Smooth muscle cell (in vitro differentiated cells): Measurements from ENCODE around the gene TOP2A. TPM values are rescaled to one million over a fixed set of nuclear protein-coding genes. Genes with fewer than 3 reads are reported as not detected.

Experiments used
- DNase-seq: peaks from one replicate; lab custom pipeline; 2025; ENCODE audit not compliant: unreplicated experiment; lab: John Stamatoyannopoulos, UW
- H2AFZ ChIP-seq: fragments of 200-600 bp; sonication (generic); 2 replicates; pipeline ENCODE4 v1.6.0; 2016; ENCODE audit warnings: antibody characterized with exemption, low read depth, mild to moderate bottlenecking
- H3F3A ChIP-seq: fragments of 200-600 bp; sonication (generic); 2 replicates; pipeline ENCODE4 v1.6.0; 2017; ENCODE audit warnings: antibody characterized with exemption, low read depth
- H3K27ac ChIP-seq: fragments of 200-600 bp; sonication (generic); 2 replicates; pipeline ENCODE4 v1.5.1; 2016; ENCODE audit warnings: low read depth, mild to moderate bottlenecking
- H3K27me3 ChIP-seq: fragments of 200-600 bp; sonication (generic); 2 replicates; pipeline ENCODE4 v1.6.1; 2016; ENCODE audit warnings: low read depth, mild to moderate bottlenecking
- H3K36me3 ChIP-seq: fragments of 200-600 bp; sonication (generic); 2 replicates; pipeline ENCODE4 v1.5.1; 2016; ENCODE audit warnings: low read depth
- H3K4me1 ChIP-seq: fragments of 200-600 bp; sonication (generic); 2 replicates; pipeline ENCODE4 v1.5.1; 2016; ENCODE audit warnings: low read depth
- H3K4me2 ChIP-seq: fragments of 200-600 bp; sonication (generic); 2 replicates; pipeline ENCODE4 v1.6.0; 2016; ENCODE audit warnings: mild to moderate bottlenecking
- H3K4me3 ChIP-seq: fragments of 200-600 bp; sonication (generic); 2 replicates; pipeline ENCODE4 v1.5.1; 2016; ENCODE audit warnings: mild to moderate bottlenecking
- H3K79me2 ChIP-seq: fragments of 200-600 bp; sonication (generic); 2 replicates; pipeline ENCODE4 v1.6.0; 2016; ENCODE audit warnings: low read depth, mild to moderate bottlenecking
- H3K9ac ChIP-seq: fragments of 200-600 bp; sonication (generic); 2 replicates; pipeline ENCODE4 v1.6.0; 2016; ENCODE audit warnings: low read depth
- H3K9me3 ChIP-seq: fragments of 200-600 bp; sonication (generic); replicated peaks from 2 replicates; pipeline ENCODE4 v1.5.1; 2016; ENCODE audit warnings: low read depth
- H4K20me1 ChIP-seq: fragments of 200-600 bp; sonication (generic); 2 replicates; pipeline ENCODE4 v1.6.0; 2016; ENCODE audit warnings: low read depth
- WGBS: methylation state at CpG from one replicate; pipeline ENCODE4 v1.1.7; 2016; ENCODE audit warnings: low lambda C conversion rate; 5-methylcytosine and 5-hydroxymethylcytosine counted together
- polyA plus RNA-seq: library from polyadenylated mRNA; unstranded; fragments of >200 nt; fragmentation: Nextera tagmentation; extraction: Ambion mirVana; gene quantifications from 2 replicates; pipeline ENCODE4 v1.2.1, GENCODE V29; 2016
- total RNA-seq: library from RNA; depleted of rRNA; stranded (reverse); fragments of >200 nt; gene quantifications from 2 replicates; pipeline ENCODE4 v1.2.3, GENCODE V29; 2014
- TF ChIP-seq, protein P1 (sequence below): fragments of 200-600 bp; sonication (generic); IDR thresholded peaks from 2 replicates; pipeline ENCODE4 v1.5.1; 2017; ENCODE audit warnings: borderline replicate concordance, mild to moderate bottlenecking, antibody characterized with exemption; ENCODE audit not compliant: insufficient read depth, poor library complexity, severe bottlenecking

TOP2A gene
- total and polyA plus RNA-seq, 2 experiments from 2014 or later: 26.2 to 45.5 TPM

DNA sequence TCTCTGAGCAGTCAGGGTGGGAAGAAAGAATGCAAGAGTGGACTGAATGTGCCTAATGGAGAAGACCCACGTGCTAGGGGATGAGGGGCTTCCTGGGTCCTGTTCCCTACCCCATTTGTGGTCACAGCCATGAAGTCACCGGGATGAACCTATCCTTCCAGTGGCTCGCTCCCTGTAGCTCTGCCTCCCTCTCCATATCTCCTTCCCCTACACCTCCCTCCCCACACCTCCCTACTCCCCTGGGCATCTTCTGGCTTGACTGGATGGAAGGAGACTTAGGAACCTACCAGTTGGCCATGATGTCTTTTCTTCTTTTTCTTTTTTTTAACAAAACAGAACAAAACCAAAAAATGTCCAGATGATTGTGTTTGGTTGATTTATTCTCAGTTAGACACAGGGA is 39.7 kb upstream of the TOP2A start:
- no peaks in the 10 kb centered on the region for H3K9me3 ChIP-seq
- no peak overlapping the region for H3K4me3 ChIP-seq
- peak overlapping the region; percentile 11 for H3K27ac ChIP-seq
- H3K27me3 ChIP-seq: no peaks in the 10 kb centered on the region
- TF ChIP-seq, protein P1, sequence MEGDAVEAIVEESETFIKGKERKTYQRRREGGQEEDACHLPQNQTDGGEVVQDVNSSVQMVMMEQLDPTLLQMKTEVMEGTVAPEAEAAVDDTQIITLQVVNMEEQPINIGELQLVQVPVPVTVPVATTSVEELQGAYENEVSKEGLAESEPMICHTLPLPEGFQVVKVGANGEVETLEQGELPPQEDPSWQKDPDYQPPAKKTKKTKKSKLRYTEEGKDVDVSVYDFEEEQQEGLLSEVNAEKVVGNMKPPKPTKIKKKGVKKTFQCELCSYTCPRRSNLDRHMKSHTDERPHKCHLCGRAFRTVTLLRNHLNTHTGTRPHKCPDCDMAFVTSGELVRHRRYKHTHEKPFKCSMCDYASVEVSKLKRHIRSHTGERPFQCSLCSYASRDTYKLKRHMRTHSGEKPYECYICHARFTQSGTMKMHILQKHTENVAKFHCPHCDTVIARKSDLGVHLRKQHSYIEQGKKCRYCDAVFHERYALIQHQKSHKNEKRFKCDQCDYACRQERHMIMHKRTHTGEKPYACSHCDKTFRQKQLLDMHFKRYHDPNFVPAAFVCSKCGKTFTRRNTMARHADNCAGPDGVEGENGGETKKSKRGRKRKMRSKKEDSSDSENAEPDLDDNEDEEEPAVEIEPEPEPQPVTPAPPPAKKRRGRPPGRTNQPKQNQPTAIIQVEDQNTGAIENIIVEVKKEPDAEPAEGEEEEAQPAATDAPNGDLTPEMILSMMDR: no peak
- H2AFZ ChIP-seq: no peak overlapping the region
- 80% methylated on average over 3 of the region's 3 CpGs for WGBS
- no peaks in the 10 kb centered on the region for H3K36me3 ChIP-seq
- peaks cover 8% of the 10 kb centered on the region for H4K20me1 ChIP-seq
- H3K9ac ChIP-seq: no peak overlapping the region
- no peaks in the 10 kb centered on the region for H3F3A ChIP-seq
- H3K4me1 ChIP-seq: peaks cover 11% of the 10 kb centered on the region
- H3K4me2 ChIP-seq: no peak overlapping the region
- no peaks in the 10 kb centered on the region for H3K79me2 ChIP-seq
- no peak for DNase-seq

DNA sequence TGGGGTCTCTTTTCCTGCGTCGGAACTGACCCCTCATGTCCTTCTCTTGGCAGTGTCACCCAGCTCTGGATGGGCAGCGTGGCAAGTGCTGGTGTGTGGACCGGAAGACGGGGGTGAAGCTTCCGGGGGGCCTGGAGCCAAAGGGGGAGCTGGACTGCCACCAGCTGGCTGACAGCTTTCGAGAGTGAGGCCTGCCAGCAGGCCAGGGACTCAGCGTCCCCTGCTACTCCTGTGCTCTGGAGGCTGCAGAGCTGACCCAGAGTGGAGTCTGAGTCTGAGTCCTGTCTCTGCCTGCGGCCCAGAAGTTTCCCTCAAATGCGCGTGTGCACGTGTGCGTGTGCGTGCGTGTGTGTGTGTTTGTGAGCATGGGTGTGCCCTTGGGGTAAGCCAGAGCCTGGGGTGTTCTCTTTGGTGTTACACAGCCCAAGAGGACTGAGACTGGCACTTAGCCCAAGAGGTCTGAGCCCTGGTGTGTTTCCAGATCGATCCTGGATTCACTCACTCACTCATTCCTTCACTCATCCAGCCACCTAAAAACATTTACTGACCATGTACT is 38.8 kb upstream of the TOP2A start:
- Histone ChIP-seq H3K4me3 (no peak overlapping the region), H3K27ac (no peak overlapping the region), H3K9me3 (no peaks in the 10 kb centered on the region), H3K36me3 (no peaks in the 10 kb centered on the region), H3K79me2 (no peaks in the 10 kb centered on the region), H3K9ac (no peak overlapping the region), H2AFZ (no peak overlapping the region), H4K20me1 (peaks cover 17% of the 10 kb centered on the region), H3F3A (no peaks in the 10 kb centered on the region), H3K4me2 (no peak overlapping the region), H3K4me1 (peaks cover 11% of the 10 kb centered on the region), H3K27me3 (no peaks in the 10 kb centered on the region)
- 97% methylated on average over 16 of the region's 16 CpGs for WGBS
- TF ChIP-seq, protein P1: no peak
- no peak for DNase-seq

GRCh38 chr17:40454613-40454995 is 36.9 kb upstream of the TOP2A start:
- Histone ChIP-seq H4K20me1 (peaks cover 36% of the 10 kb centered on the region), H3F3A (no peaks in the 10 kb centered on the region), H2AFZ (no peak overlapping the region), H3K4me2 (no peak overlapping the region), H3K27ac (no peak overlapping the region), H3K79me2 (peaks cover 12% of the 10 kb centered on the region), H3K9me3 (no peaks in the 10 kb centered on the region), H3K4me3 (no peak overlapping the region), H3K4me1 (peaks cover 14% of the 10 kb centered on the region), H3K36me3 (no peaks in the 10 kb centered on the region), H3K9ac (no peak overlapping the region), H3K27me3 (no peaks in the 10 kb centered on the region)
- no peak for DNase-seq
- TF ChIP-seq, protein P1: no peak
- WGBS: 67% methylated on average over 2 of the region's 2 CpGs

DNA sequence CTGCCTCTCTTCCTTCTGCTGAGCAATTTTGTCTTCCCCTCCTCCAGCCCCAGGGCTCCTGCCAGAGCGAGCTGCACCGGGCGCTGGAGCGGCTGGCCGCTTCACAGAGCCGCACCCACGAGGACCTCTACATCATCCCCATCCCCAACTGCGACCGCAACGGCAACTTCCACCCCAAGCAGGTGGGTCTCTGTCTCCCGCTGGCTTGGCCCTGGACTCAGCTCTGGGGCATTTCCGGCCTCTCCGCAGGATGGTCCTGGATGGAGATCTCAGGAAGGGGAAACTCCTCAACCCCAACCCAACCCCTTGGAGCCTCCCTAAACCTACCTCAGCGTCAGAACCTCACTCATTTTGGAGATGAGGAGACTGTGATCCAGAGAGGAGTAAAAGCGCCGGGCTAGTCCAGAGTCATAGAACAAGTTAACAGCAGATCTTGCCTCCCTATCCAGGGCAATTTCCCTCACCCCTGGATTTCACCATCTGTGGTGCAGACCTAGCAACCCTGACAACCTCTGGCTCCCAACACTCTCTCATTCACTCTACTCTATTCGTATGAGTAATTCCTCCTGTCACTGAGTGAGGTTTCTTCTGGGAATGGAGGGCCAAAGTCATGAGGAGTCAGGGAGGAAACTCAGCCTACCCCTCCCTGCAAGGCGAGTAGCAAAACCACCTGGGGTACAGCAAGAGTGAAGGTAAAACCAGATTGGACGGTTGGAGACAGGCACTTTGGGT is 36.4 kb upstream of the TOP2A start:
- Histone ChIP-seq H3F3A (no peaks in the 10 kb centered on the region), H3K79me2 (peaks cover 12% of the 10 kb centered on the region), H3K27me3 (no peaks in the 10 kb centered on the region), H2AFZ (no peak overlapping the region), H3K4me3 (no peak overlapping the region), H3K36me3 (no peaks in the 10 kb centered on the region), H3K27ac (no peak overlapping the region), H4K20me1 (peaks cover 41% of the 10 kb centered on the region), H3K9me3 (no peaks in the 10 kb centered on the region), H3K4me1 (peaks cover 14% of the 10 kb centered on the region), H3K4me2 (no peak overlapping the region), H3K9ac (no peak overlapping the region)
- no peak for DNase-seq
- 97% methylated on average over 19 of the region's 19 CpGs for WGBS
- TF ChIP-seq, protein P1: no peak
